ENCODE data around the gene WDR20. TPM values are rescaled to one million over a fixed set of nuclear protein-coding genes. Genes with fewer than 3 reads are reported as not detected.
"Not testable (repeated sequence)": the region's sequence is repeated elsewhere in the genome, so short reads cannot be mapped to it uniquely, and the experiment has no call there.

The WDR20 gene
- total RNA-seq, 3 donors from 2014 or later (not counting 1 experiment from before 2014, with no cell fraction given) = 55.5 to 66.7 (median 62.2) TPM

- Histone ChIP-seq H3K4me3 (ENCODE audit: low read length) (no peak overlapping the region), H3K9me3 (ENCODE audit: control insufficient read depth, insufficient read depth, low read length) (peaks cover 3% of the 10 kb centered on the region), H3K36me3 (ENCODE audit: control insufficient read depth, insufficient read depth, low read length) (no peaks in the 10 kb centered on the region), H3K4me1 (ENCODE audit: control insufficient read depth, insufficient read depth, low read length) (no peaks in the 10 kb centered on the region), H3K27ac (ENCODE audit: low read length) (no peak overlapping the region), H3K27me3 (ENCODE audit: control insufficient read depth, insufficient read depth, low read length) (no peaks in the 10 kb centered on the region)
- intact Hi-C loops (cut with micrococcal nuclease) = loop anchor here (5.0 kb wide), 1 partner anchor 279 kb away; no protein-coding TSS in a partner anchor
- 73% methylated on average over 4 of the region's 4 CpGs for WGBS (ENCODE audit: insufficient coverage)
- Mint-ChIP-seq H3K27ac (no peak overlapping the region), H3K4me1 (no peaks in the 10 kb centered on the region), H3K9me3 (no peaks in the 10 kb centered on the region), H3K36me3 (no peaks in the 10 kb centered on the region), H3K27me3 (ENCODE audit: low read depth in 2 of 2) (peaks cover 0 to 2% of the 10 kb centered on the region in 2 donors), H3K4me3 (no peak overlapping the region)
- no peak for TF ChIP-seq CTCF (IDR thresholded peaks at IDR 0.05)
- DNase-seq (no peak), ATAC-seq (no peak)
These were observed 98.4 kb downstream of the WDR20 start for GRCh38 chr14:102238131-102238530.

GRCh38 chr14:102238766-102239165 is 99.1 kb downstream of the WDR20 start:
- Histone ChIP-seq H3K4me3 (ENCODE audit: low read length) (no peak overlapping the region), H3K4me1 (ENCODE audit: control insufficient read depth, insufficient read depth, low read length) (no peaks in the 10 kb centered on the region), H3K27me3 (ENCODE audit: control insufficient read depth, insufficient read depth, low read length) (no peaks in the 10 kb centered on the region), H3K27ac (ENCODE audit: low read length) (no peak overlapping the region), H3K36me3 (ENCODE audit: control insufficient read depth, insufficient read depth, low read length) (no peaks in the 10 kb centered on the region), H3K9me3 (ENCODE audit: control insufficient read depth, insufficient read depth, low read length) (peaks cover 8% of the 10 kb centered on the region)
- no peak for ATAC-seq
- Mint-ChIP-seq H3K9me3 (no peaks in the 10 kb centered on the region), H3K4me3 (no peak overlapping the region), H3K27ac (no peak overlapping the region), H3K36me3 (no peaks in the 10 kb centered on the region), H3K27me3 (ENCODE audit: low read depth in 2 of 2) (peaks cover 0 to 2% of the 10 kb centered on the region in 2 donors), H3K4me1 (no peaks in the 10 kb centered on the region)
- no peak for TF ChIP-seq CTCF (IDR thresholded peaks at IDR 0.05)
- 81% methylated on average over 2 of the region's 3 CpGs for WGBS (ENCODE audit: insufficient coverage)
- intact Hi-C loops (cut with micrococcal nuclease) = loop anchor here (5.0 kb wide), 1 partner anchor 279 kb away; no protein-coding TSS in a partner anchor
- DNase-seq = no peak

GRCh38 chr14:102239231-102239630 is 99.5 kb downstream of the WDR20 start:
- H3K4me1 Mint-ChIP-seq = no peaks in the 10 kb centered on the region
- no peaks in the 10 kb centered on the region for H3K27me3 ChIP-seq (ENCODE audit: control insufficient read depth, insufficient read depth, low read length)
- no peak overlapping the region for H3K27ac Mint-ChIP-seq
- H3K4me3 Mint-ChIP-seq = no peak overlapping the region
- DNase-seq (no peak), ATAC-seq (no peak)
- no peak for TF ChIP-seq CTCF (IDR thresholded peaks at IDR 0.05)
- H3K36me3 ChIP-seq (ENCODE audit: control insufficient read depth, insufficient read depth, low read length) = no peaks in the 10 kb centered on the region
- H3K36me3 Mint-ChIP-seq = no peaks in the 10 kb centered on the region
- H3K9me3 Mint-ChIP-seq = no peaks in the 10 kb centered on the region
- H3K27me3 Mint-ChIP-seq (ENCODE audit: low read depth in 2 of 2) = peaks cover 0 to 2% of the 10 kb centered on the region in 2 donors
- intact Hi-C loops (cut with micrococcal nuclease) = loop anchor here (5.0 kb wide), 1 partner anchor 278 kb away; no protein-coding TSS in a partner anchor
- 97% methylated on average over 4 of the region's 4 CpGs for WGBS (ENCODE audit: insufficient coverage)
- H3K27ac ChIP-seq (ENCODE audit: low read length) = no peak overlapping the region
- H3K9me3 ChIP-seq (ENCODE audit: control insufficient read depth, insufficient read depth, low read length) = peaks cover 10% of the 10 kb centered on the region
- H3K4me1 ChIP-seq (ENCODE audit: control insufficient read depth, insufficient read depth, low read length) = no peaks in the 10 kb centered on the region
- H3K4me3 ChIP-seq (ENCODE audit: low read length) = no peak overlapping the region

- ATAC-seq; H3K4me1 ChIP-seq (ENCODE audit: control insufficient read depth, insufficient read depth, low read length); H3K36me3 Mint-ChIP-seq; H3K27ac Mint-ChIP-seq; H3K4me1 Mint-ChIP-seq; H3K27ac ChIP-seq (ENCODE audit: low read length); H3K36me3 ChIP-seq (ENCODE audit: control insufficient read depth, insufficient read depth, low read length); H3K27me3 Mint-ChIP-seq (ENCODE audit: low read depth in 2 of 2); H3K4me3 Mint-ChIP-seq; intact Hi-C loops (cut with micrococcal nuclease); H3K9me3 Mint-ChIP-seq; H3K9me3 ChIP-seq (ENCODE audit: control insufficient read depth, insufficient read depth, low read length); DNase-seq; H3K4me3 ChIP-seq (ENCODE audit: low read length); H3K27me3 ChIP-seq (ENCODE audit: control insufficient read depth, insufficient read depth, low read length): not testable (repeated sequence)
- WGBS (ENCODE audit: insufficient coverage) = 90% methylated on average over 5 of the region's 5 CpGs
These were observed 100.8 kb downstream of the WDR20 start for GRCh38 chr14:102240481-102240880.

Measured in natural killer cell (primary cell).